ENCODE results near the gene TBC1D2.
A peak's percentile ranks its signal among the peaks of the same experiment; 100 is the strongest.

Gene TBC1D2

DNA sequence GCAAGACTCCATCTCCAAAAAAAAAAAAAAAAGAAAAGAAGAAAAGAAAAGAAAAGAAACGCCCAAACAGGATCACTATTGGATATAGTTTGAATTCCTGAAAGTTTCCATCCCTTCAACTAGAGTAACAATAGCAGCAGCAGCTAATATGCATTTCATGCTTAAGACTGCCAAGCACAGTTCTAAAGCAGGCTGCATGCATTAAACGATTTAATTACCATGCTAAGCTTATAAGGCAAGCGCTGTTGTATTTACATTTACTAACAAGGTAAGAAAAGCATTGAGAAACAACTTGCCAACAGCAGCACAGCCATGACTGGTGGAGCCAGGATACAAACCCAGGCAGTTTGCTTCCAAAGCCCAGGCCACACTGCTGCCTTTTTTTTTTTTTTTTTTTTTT, 13.0 kb downstream of the TBC1D2 start:
- no peak for DNase-seq

DNA sequence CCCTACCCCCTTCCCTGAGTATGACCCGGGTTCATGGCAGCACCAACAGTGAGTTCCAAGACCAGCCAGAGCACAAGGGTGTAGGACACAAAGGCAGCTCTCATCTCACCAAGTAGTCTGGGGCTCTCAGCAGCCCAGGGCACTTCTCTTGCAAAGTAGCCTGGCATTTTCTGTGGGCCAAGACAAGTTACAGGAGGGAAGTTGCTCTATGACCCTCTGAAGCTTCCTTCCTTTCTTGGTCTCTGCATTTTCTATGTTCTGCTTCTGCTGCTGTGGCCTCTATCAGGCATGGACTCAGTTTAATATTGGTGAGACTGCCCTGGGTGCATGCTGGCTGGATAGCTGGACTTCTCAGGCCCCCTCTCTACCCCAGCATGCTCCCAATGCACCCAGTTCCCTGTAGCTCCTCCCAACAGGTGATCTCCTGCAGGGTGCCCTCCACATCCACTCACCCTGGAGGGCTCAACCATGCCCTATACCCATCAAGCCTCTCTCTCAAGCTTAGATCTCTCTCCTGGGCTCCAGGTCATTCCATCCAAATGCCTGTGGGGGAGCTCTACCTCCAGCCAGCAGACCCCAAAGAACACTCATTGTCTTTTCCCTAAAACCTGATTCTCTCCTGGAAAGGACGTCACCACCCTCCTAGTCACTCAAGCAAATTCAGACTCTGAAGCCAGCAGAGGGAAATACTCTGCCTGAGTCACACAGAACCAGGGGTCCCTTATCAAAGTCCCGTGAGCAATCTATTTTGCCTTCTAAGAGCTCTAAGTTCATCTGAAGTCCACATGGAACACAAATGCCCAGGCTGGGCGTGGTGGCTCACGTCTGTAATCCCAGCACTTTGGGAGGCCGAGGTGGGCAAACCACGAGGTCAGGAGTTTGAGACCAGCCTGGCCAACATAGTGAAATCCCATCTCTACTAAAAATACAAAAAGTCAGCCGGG, 13.8 kb downstream of the TBC1D2 start:
- no peak for DNase-seq

DNA sequence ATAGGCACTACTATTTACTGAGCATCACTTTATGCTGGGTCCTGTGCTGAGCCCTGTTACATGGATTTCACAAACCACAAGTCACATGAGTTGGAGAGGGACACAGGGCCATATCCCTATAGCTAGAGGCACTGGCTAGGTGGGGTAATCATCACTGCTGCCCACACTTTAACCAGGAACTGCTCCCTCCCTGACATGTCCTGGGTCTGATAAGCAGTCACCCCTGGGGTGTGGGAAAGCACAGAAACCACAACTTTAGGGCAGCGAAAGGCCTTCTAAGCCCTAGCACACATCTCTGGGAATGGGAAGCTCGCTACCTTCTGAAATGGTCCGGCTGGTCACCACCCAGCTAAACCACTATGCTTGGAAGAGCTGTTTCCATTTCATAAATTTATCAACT, 15.0 kb downstream of the TBC1D2 start:
- DNase-seq, result no peak

DNA sequence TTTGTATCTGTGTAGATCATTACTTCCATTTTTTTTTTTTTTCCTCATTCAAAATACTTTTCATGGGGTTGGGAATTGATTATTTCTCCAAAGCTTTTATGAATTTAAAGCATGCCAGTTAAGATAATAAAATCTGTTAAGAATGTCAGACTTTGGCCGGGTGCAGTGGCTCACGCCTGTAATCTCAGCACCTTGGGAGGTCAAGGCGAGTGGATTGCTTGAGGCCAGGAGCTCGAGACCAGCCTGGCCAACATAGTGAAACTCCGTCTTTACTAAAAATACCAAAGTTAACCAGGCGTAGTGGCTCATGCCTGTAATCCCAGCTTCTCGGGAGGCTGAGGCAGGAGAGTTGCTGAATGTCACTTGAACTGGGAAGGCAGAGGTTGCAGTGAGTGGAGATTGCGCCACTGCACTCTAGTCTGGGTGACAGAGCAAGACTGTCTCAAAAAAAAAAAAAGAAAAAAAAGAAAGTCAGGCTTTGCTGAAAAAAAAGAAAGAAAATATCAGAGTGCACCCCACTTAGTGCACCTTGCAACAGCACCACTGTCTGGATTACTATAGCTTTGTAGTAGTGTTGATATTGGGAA, 18.5 kb downstream of the TBC1D2 start:
- no peak for DNase-seq

DNA sequence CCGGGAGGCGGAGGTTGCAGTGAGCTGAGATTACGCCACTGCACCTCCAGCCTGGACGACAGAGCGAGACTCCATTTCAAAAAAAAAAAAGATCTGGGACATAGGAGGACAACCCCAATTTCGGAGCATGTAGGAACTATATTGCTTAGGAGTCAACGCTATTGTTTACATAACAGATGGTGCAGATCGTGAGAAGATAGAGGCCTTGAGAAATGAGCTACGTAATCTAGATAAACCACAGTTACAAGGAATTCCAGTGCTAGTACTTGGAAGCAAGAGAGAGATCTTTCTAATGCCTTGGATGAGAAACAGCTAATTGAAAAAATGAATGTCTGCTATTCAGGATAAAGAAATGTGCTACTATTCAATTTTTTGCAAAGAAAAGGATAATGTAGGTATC, 20.3 kb downstream of the TBC1D2 start:
- DNase-seq, result no peak

DNA sequence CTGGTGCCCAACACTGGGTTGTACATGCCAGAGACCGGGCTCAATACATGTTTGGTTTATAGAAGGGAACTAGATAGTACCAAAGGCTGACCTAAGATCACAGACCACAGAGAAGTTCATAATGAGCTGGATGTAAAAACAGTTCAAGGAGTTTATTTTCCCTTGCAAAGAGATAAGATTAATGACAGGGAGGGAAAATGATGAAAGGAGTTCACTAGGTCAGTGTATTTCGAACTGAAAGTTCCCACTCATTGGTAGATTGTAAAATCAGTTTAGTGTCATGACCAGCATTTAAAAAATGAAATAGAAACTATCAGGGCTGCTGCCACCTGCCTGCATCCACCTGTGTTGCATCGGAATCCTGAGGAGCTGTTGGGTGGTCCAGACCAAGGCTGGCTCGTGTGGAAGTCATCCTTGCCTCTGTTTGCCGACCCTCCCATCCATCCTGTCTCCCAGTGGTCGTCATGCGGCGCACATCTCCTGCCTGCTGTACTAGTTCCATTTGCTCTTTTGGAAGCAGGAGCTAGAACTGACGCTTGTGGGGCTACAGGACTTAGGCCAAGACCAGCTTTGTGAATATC, 21.1 kb downstream of the TBC1D2 start:
- DNase-seq, result no peak

DNA sequence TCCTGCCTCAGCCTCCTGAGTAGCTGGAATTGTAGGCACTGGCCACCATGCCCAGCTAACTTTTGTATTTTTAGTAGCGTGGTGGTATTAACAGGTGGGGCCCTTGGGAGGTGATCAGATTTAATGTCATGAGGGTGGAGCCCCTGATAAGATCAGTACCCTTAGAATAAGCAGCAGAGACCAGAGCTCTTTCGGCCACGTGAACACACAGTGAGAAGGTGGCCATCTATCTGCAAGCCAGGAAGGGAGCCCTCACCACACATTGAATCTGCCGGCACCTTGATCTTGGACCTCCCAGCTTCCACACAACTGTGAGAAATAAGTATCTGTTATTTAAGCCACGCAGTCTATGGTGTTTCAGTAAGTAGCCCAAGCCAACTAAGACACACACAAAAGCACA, 22.5 kb downstream of the TBC1D2 start:
- no peak for DNase-seq

DNA sequence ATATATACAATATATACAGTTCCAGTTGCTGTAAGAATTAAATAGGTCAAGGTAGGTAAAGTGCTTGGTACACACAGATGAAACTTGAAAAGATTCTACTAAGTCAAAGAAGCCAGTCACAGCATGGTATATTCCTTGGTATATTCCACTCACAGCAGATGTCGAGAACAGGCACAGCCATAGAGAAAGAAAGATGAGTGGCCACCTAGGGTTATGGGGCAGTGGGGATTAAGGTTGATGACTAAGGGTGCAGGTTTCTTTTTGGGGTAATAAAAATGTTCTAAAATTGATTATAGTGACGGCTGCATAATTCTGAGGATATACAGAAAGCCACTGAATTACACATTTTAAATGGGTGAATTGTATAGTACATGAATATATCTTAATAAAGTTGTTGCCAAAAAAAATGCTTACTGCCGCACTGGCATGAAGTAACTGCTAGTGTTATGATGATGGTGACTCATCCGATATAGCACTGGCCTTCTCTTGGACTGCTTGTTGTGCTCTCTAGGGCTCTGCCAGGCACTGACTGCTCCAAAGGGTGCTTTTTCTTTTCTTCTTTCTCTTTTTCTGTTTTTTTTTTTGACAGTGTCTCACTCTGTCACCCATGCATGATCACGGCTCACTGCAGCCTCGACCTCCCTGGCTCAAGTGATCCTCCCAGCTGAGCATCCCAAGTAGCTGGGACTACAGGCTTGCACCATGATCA, 23.5 kb downstream of the TBC1D2 start:
- DNase-seq, result peak in 2 of 58 donors; percentile 13 to 39

DNA sequence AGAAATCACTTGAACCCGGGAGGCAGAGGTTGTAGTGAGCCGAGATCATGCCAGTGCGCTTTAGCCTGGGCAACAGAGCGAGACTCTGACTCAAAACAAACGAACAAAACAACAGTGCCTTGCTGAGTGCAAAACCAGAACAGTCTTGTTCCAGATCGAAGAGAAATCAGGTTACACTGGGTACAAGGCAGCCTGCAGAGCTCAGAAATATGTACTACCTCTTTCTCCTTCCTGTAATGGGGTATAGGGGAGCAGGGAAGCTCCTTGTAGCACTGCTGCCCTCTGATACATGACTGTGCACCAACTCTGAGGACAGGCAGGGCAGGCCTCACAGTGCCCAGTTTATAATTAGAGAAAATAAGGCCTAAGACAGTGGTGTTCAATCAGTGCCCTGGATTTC, 24.7 kb downstream of the TBC1D2 start:
- no peak for DNase-seq

DNA sequence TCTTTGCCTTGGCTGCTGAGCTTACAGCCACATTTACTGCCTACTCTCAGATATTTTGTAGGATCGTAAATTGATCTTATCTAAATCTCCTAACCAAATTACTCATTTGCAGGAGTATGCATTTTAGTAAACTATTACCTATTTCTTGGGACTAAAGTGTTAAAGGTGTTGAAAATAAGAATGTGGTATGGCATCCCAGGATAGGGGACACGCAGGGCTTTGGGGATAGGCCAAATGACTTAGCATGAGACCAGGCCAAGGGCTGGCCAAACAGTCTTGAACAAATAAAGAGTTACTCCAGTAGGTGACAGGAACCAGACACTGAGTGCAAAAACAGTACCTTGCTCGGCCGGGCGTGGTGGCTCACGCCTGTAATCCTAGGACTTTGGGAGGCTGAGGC, 25.1 kb downstream of the TBC1D2 start:
- no peak for DNase-seq

DNA sequence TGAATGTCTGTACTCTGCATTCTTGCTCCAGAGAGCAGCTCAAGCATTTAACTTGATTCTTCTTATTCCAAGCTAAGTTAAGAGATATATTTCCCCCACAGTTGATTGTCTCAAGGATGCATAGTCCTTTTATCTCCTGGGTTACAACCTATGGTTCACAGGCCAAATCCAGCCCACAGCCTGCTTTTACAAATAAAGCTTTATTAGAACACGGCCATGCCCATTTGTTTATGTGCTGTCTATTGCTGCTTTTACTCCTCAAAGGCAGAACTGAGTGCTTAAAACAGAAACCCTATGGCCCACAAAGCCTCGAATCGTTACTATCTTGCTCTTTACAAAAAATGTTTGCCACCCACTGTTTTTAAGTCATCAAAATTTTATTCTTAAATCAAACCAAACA, 25.8 kb downstream of the TBC1D2 start:
- no peak for DNase-seq

DNA sequence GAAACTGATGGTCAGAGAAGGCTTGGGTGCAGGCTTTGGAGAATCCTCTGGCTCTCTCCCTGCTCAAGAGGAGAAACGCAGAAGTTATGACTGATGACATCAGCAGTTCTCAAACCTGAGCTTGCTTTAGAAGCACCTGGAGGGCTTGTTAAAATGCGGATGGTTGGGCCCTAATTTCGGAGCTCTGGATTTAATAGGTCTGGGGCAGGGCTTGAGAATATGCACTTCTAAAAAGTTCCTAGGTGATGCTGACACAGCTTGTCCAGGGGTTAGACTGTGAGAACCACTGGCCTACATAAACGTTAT, 26.4 kb downstream of the TBC1D2 start:
- no peak for DNase-seq

DNA sequence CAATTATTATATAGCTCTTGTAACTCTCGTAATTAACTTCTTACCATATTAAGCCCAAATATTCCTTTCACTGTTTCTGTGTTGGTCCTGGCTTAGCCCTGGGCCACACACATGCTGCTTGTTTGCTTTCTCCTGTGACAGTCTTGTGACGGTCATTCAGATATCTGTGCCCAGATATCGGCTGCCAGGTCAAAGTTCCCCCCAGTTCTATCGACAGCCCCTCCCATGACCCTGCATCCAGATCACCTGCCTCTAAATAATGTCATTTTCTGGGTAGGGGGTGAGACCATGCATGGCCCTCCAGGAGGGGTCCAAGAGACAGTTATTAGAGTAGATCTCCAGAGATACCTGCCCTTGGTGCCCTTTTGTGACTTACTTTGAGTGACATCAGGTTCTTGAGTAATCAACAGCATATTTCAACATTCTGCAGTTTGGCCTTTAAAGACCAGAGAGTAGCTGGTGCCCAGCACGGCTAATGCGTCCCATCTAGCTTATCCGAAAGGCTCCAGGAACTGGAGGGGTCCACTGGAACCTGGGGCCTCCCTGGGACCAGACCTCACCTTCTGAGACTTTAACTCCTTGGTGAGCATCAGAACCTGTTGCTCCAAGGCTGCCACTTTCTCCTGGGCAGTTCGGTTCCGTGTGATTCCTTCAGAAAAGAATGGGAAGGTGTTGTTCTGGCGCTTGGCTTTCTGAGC, 26.9 kb downstream of the TBC1D2 start:
- no peak for DNase-seq

DNA sequence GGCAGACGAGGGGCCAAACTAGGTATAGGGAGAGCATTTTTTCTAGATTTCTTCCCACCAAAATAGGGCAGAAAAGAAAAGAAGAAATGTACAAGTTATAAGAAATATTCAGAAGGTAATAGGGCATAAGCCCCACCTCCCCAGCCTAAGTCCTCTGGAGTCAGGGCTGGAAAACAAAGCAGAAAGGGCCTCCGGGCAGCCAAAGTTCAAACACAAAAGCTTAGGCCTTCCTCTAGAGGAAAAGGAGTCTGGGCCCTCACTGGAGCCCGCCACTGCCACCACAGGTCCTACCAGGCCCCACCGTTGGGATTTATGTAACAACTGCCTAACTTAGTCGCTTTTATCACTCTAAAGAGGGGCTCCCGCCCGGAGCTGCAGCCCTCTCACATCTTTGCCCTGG, 27.6 kb downstream of the TBC1D2 start:
- no peak for DNase-seq

DNA sequence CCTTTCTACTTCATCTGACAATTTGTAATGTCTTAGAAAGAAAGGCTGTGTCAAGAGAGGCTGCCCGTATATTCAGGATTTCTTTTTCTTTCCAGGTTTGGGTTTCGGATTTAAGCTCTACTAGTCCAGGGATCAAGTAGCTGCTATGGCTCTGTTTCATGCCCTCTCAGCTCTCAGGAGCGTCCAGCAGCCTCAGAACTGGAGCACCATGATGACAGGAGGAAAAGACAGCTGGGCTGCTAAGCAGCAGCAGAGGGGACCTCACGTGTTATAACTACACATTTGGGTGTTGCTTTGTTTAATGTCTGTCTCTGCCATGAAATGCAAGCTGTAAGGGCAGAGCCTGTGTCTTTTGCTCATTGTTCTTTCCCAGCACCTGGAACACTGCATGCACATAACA, 28.5 kb downstream of the TBC1D2 start:
- DNase-seq, result no peak

DNA sequence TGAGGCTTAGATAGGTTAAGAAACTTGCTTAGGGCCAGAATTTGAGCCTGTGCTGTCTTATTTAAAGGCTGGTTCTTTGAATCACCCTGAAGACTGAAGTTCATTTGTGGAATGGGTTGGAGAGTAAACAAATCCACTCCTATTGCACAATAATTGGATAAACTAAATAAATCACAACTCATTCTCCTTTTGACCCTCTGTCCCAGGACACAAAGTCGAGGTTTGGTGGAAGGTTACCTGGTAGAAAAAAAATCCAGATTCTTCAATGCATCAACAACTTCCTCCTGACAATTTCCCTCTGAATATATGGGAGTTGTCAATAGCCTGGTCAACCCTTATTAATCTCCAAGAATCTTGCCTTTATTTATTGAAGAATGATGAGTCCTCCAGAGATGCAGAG, 28.9 kb downstream of the TBC1D2 start:
- no peak for DNase-seq

DNA sequence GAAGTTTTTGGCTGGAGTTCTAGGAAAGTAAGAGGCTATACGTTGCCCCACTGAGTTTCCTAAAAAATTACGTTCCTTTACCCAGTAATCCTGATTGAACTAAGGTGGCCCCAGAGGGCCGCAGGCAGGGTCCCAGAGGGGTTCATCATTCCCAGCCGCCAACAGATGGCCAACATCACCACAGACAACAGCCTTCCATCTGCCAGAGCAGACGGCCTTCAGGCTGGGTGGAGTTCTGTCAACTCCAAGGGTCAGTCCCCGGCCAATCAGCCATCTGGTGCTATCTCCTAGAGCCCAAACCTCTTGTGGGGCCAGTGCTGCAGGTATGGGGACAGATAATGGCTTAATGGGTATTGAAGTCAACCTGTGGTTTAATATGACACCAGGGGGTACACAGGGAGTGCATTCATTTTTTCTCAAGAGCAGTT, 30.4 kb downstream of the TBC1D2 start:
- DNase-seq, result no peak

DNA sequence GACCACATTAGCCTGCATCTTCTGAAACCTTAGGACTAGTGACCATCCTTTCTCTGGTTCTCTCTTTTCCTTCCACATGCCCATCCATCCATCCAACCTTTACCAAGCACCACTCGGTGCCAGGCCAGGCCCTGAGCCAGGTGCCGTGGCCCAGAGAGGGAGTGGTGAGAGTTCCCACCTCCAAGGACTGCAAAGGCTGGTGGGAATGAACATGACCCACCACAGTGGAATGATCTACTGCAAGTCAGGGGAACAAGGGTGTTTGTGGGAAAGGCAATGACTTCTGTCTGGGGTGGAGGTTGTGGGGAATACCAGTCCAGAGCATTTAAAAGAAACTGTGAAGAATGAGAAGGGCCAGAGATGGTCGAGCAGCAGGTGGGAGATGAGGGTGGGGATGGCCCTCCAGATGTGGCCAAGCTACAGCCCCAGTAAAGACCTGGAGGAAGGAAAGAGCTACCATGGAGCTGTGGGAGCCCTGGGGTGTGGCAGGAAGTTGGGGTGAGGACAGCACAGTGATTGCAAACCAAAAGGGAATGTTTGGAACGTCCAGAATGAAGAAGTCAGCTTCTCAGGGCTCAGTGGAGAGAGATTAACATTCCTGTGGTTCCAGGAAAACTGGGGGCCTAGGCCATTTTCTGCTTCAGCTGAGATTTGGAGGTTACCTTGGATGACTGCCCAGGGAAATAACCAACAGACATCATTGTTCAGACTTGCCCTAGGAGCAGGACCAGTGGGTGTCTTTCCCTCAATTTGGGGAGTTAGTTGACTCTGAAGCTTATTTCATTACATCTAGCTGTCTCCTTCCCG, 32.4 kb downstream of the TBC1D2 start:
- DNase-seq, result no peak

DNA sequence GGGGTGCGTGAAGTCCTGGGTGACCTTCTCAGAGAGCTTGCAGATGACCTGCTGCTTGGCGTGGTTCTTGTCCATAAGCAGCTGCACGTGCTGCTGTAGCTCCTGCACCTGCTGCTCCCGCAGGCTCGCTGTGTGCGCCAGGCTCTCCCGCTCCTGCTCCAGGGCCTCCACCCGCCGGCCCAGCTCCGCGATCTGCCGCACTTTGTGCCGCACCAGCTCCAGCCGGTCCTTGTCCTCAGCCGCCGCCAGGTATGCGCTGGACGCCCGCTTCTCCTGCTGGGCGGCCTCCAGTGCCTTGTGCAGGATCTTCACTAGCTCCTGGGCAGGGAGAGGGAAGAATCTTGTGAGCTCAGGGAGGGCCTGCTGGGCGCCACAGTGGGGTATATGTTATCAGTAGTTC, 34.5 kb downstream of the TBC1D2 start:
- DNase-seq, result no peak

DNA sequence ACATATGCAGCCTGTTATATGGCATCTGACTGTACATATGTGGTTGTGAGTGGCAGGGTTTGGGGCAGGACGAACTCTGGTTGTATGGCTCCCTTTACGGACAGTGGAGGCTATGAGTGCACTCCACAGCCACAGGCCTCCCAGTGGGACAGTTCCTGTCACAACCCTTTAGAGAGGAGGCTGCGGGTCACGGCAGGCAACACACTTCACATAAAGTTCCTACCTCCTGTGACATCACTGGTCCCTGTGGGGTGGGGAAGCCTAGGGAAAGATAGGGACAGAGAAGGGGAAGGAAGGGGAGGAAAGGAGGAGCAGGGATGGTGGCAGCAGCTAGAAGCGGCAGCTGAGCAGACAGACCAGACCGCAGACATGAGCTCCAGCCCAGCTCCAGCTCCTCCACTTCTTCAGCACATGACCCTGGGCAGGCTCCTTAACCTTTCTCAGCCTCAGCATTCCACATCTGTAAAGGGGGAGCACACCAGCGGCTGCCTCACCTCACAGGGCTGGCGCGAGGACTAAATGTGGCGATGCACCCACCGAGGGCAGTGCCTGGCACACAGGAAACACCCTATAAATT, 35.6 kb downstream of the TBC1D2 start:
- DNase-seq, result no peak

Measured in anterior cingulate cortex (tissue), 58 donors.